ENCODE data around the gene DGKD.
A peak's percentile ranks its signal among the peaks of the same experiment; 100 is the strongest.
"Not testable (repeated sequence)": the region's sequence is repeated elsewhere in the genome, so short reads cannot be mapped to it uniquely, and the experiment has no call there.

Gene DGKD

GRCh38 chr2:233362742-233363141 is 8.4 kb downstream of the DGKD start:
- DNase-seq = no peak

- no peak for DNase-seq
Measured at GRCh38 chr2:233363744-233364235, 9.5 kb downstream of the DGKD start.

GRCh38 chr2:233365861-233366520 is 11.7 kb downstream of the DGKD start:
- no peak for DNase-seq

GRCh38 chr2:233367586-233367985 is 13.3 kb downstream of the DGKD start:
- DNase-seq = no peak

- DNase-seq = no peak
Measured at GRCh38 chr2:233368756-233369155, 14.5 kb downstream of the DGKD start.

DNA sequence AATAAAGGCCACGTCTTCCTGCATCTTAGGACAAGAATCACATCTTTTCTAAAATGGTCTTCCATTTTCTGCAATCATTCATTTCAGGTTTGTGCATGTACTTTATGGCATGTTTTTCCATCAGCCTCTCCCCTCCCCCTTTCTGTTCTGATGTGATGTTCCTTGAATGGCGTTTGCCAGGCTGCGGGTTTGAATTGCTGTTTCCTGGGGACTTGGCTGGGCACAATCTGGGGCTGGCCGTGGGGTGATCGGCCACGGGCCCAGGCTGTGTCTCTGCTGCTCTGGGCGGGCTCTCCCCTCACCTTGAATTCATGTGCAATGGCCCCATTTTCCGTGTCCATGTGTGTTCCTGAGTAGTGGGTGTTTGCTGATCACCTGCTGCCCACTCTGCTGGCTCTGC is 15.2 kb downstream of the DGKD start:
- DNase-seq = no peak

DNA sequence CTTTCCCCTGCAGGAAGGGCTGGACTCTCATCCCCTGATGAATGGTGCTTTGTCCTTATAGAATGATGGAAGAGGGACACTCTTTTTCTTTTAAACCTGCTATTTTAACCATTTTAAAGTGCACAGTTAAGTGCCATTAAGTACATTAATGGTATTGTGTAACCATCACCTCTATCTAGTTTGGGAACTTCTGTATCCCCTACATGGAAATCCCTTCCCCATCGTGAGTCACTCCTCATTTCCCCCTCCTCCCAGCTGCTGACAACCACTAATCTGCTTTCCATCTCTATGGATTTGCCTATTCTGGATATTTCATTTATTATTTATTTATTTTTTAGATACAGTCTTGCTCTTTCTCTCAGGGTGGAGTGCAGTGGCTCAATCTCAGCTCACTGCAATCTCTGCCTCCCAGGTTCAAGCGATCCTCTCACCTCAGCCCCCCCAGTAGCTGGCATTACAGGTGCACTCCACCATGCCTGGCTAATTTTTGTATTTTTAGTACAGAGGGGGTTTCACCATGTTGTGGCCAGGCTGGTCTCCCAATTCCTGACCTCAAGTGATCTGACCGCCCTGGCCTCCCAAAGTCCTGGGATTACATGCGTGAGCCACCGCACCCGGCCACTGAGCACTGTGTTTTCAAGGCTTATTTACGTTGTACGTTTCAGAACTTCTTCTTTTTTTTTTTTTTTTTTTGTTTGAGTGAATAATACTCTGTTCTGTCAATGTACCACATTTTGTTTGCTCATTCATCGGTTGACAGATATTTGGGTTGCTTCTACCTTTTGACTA is 15.8 kb downstream of the DGKD start:
- no peak for DNase-seq

GRCh38 chr2:233371641-233372040 is 17.3 kb downstream of the DGKD start:
- no peak for DNase-seq

GRCh38 chr2:233372855-233373254 is 18.6 kb downstream of the DGKD start:
- DNase-seq = no peak

DNA sequence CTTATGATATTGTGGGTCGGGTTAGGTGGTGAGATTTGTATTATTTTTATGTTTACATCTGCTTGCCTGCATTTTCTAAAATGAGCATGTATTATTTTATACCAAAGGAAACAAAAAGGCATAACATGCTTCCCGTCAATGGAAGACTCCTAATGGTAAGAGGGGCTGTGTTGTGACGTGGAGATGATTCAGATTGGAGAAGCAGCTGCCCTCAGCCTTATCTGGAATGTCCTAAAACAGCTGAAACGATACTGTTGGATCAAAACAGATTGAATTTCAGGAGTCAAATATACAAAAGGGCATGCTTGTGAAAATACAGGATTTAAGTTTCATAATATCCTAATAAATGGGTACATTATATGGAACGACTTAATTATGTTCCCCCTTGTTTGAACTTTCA is 19.0 kb downstream of the DGKD start:
- DNase-seq = no peak

DNA sequence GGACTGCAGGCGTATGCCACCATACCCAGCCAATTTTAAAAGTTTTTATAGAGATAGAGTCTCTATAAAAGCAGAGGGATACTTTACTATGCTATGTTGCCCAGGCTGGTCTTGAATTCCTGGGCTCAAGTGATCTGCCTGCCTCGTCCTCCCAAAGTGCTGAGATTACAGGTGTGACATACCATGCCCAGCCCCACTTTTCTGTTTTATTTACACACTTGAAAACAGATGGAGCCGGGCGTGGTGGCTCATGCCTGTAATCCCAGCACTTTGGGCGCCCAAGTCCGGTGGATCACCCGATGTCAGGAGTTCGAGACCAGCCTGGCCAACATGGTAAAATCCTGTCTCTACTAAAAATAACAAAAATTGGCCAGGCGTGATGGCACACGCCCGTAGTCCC is 20.5 kb downstream of the DGKD start:
- not testable (repeated sequence) for DNase-seq

DNA sequence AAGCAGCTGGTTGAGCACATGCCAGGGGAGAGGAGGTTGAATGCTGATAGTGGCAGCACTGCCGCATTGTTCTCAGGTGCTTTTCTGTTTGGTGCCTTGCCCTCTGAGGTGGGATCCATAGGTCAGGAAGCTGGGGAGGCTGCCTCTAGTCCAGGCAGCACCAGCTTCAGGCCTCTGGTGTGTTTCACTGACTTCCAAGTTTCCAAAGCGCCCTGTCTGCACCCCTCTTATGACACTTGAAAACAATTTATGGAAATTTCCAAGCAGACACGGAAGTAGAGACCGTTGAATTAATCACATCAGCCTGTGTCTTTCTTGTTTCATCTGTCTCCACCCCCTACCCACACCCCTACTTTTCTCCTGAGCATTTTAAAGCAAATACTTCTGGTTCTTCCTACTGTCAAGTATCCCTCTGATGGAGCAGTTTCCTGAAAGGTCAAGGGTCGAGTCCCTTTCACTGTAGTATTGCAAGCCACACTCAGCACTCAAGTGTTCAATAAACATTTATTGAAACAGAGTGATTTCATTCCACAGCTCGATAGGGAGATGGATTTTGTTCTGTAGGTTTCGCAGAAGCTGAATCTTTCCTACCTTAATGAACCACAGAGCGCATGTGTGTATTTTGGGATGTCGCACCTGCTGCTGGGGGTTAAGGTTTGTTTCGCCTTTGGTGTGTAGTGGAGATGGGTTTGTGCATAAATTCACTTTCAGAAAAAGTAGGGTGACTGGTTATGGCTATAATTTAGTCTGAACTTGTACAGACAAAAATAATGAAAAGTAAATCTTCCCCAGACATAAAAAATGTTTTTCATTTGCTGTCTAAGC is 21.4 kb downstream of the DGKD start:
- no peak for DNase-seq

GRCh38 chr2:233379034-233379433 is 24.7 kb downstream of the DGKD start:
- no peak for DNase-seq

- DNase-seq = no peak
Measured at GRCh38 chr2:233379441-233379840, 25.1 kb downstream of the DGKD start.

- DNase-seq = no peak
Measured at GRCh38 chr2:233380132-233380895, 26.0 kb downstream of the DGKD start.

DNA sequence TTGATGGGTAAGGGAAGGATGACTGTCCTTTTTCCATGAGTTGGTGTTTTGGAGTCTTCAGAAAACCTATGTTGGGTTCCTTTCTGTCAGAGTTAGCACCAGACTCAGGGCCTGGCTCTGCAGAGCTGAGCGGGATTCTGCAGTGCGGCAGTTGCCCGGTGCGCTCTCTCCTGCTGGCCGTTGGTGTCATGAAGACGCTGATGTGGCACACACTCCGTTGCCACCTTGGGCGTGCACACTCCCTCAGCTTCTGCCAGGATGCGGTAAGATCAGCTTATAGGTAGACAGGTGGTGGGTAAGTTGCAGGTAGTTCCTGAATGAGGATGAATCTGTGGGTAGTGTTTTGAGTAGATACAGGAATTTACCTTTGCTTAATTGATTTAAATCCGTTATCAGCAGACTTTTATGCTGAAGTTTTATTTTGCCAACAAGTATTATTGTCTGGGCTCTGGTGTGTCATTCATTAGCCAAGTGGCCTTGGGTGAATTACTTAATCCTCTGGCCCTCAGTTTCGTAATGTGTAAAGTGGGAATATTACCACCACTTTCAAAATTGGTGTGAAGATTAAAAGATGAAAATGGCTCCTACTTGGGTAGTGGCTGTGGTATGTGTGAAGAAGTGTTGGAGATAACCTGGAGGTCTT is 26.8 kb downstream of the DGKD start:
- peak in 1 of 2 experiments; percentile 5 for DNase-seq

DNA sequence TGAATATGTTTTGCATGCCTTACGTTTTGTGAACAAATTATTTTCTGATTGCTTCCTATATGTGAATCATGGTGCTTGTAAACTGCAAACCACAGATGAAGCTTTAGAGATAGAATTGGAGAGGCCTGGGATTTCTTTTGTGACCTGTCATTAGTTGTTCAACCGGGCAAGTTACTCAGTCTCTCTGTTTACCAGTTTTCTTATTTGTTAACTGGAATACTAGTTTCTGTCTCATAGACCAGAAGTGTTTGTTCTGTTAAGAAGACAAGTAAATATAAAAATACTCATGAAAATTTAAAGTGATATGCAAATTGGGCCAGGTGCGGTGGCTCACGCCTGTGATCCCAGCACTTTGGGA is 27.3 kb downstream of the DGKD start:
- DNase-seq = no peak

DNA sequence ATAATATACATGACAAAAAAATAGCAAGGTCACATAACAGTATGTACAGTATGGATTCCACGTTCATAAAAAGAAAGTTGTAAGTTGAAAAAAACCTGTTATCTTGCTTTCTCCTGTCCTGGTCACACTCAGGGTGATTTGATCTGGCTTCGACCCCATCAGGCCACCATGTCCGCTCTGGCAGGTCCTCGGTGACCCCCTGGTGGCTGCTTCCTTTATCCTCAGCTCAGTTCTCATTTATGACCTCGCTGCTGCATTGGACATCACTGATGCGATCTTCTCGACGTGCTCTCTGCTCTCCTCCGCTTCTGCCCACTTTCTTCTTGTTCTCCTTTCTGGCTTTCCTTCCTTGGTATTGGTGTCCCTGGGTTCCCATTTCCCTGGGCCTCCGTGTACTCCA is 29.7 kb downstream of the DGKD start:
- DNase-seq = no peak

GRCh38 chr2:233384811-233385488 is 30.7 kb downstream of the DGKD start:
- DNase-seq = no peak

DNA sequence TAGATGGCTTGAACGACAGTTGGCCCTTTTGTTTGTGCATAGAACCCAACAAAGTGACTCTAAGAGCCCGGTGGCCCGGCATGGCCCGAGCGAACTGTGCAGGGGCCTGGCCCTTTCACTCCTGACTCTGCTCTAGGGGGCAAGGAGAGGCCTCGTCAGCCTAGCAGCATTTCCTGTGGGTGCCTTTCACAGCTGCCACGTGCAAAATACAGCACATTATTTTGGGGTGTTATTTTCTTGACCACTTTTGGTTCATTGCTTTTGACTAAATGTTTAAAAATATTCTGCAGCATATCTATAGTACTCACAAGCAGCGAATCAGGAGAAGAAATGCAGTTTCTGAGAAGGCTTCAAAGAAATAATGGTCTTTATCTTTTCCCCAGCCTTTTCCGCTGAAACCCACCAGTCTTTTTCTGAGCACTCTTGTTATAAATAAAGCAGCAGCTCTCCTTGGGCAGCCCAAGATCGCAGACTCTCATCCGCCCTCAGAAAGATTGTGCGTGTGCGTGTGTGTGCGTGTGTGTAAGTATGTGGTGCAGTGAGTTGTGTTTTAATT is 31.3 kb downstream of the DGKD start:
- no peak for DNase-seq

DNA sequence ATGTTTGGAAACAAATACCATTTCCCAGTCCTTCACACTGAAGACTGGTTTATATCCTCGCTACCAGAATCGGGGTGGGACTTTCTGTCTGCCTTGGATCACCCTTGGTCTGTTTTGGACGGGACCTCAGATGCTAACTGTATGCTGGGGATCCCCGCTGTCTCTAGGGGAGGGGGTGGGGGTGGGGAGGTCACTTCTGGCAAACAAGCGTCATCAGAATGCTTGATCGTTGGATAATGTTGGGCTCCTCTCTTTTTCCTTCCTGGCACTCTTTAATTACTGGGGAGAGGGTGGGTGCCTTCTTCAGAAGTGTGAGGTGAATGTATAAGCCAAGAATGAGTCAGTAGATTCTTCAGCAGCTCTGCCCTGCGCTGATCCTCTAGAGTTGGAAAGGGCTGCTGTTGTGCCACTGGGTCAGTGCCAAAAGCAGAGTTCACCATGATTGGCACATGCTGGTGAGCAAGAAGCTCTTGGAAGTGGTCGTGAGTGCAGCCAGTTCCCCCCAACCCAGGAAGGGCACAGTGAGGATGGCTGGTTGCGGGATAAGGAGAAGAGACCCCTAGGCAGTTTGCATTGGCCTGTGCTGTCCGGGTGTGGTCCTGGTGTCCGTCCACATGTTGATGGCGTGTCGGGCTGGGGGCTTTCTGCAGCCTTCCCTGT is 32.2 kb downstream of the DGKD start:
- DNase-seq = no peak

Data from AML-193 (cell line).